GM18873 (cell line): ENCODE data around the gene MYBPC2.
"Not testable (repeated sequence)": the region's sequence is repeated elsewhere in the genome, so short reads cannot be mapped to it uniquely, and the experiment has no call there.

Experiments used
- ATAC-seq: cut with Tn5 transposase; IDR thresholded peaks from one replicate; pipeline ENCODE4 v1.9.1; 2021; ENCODE audit warnings: mild to moderate bottlenecking, moderate library complexity, moderate number of reproducible peaks; ENCODE audit not compliant: unreplicated experiment, low FRiP score

Gene MYBPC2

DNA sequence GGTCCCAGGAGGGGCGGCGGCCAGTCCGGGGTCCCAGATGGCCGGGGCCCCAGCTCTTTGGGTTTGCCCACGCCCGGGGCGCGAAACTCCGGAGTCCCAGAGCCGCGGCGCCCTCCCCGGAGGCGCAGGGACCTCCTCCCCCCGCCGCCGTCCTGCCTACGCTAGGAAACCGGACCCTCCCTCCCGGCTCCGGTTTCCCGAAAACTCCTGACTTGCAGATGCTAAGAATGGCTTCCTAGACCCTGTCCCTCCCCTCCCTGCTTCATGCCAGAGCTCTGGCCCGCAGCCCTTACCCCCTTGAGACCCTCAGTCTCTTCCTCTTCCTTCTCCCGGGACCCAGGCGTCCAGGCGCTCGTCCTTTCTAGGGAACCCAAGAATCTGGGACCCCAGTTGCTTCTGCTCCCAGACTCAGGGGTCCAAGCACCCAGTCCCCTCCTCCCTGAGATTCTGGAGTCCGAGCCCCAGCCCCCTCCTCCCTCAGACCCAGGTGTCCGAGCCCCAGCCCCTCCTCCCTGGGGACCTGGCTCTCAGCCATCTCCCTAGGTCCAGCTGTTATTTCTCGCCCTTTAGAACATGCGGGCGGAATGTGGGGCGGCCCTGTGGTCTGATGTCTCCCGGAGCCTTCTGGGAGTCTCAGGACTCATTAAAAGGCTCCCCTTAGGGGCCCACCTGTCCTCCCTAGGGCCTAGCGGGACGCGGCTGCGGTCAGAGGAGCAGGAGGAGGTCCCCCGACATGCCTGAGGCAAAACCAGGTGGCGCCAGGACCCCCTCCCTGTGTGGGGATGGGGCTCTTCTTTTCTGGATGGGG is at the start of gene MYBPC2:
Gene MYBPC2 (plus strand): TSS at position 672 of the 808 bp plus-strand sequence. CDS start 62 bp downstream, at position 734.
- no peak for ATAC-seq

DNA sequence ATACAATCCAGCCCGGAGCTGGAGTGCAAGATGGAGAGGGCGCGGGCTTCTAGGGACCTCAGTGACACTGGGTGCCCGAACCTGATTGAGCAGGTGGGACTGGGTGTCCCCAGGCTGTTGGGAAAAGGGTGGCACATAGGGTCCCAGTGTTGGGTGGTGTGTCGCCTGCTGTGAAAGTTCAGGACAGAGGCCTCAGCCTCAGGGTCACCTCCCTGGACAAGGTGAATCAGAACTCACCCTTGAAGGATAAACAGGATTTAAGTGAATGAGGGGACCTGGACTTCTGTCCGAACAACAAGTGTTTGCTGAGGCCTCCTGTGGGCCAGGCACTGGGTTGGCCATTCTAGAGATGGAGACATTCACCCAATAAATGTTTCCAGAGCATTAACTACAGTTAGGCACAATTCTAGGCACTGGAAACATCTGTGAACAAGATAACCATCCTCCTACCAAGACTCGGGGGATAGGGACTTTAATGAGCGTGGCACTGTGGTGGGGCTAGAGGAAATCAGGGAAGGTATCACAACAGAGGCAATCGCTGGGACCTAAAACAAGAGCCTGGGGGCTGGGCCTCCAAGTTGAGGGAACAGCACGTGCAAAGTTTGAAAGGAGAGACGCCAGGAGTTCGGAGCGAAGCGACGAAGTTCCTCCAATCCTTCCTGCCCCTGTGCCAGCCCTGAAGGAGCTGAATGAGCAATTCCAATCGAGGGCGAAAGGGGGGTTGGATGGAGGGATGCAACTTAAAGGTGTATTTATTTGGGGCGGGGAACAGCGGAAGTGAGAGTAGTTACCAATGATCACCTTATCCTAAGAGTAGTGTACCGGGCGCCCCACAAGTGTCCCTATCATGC is 49.5 kb upstream of the MYBPC2 start:
- no peak for ATAC-seq

DNA sequence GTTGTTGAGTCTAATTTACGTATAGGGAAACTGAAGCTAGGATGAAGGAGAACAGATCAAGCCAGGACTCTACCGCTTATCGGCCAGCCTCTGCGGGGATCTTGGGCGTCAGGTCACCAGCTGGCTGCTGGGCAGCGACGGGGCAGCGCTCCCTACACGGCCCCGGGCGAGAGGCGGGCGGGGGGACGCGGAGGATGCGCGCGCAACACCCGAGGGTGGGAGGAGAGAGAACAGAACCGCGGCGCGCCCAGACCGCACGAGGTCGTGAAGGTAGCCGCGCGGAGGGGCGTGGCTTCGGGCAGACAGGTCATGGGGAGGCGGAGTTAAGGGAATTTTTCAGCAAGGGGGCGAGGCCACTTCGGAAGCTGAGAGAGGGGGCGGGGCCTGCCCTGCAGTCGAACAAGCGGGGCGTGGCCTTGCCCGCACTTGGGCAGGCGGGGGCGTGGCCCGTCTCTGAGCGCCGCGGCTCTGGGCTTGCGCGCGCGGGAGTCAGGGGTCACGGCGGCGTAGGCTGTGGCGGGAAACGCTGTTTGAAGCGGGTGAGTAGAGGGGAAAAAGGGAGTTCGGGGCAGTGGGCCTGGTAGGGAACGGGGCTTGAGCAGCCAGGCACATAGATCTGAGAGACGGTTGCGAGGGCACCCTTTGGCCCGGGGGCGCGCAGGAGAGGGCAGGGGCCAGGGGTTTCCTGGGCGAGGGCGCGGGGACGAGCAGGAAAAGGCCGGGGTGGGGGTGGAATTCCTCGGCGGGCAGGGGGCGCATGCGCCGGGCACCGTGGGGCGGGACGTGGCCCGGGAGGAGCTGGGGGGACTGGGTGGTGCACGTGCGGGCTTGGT is 48.6 kb upstream of the MYBPC2 start, which contains the start of gene POLD1:
Gene POLD1 (plus strand): TSS at position 496 of the 833 bp plus-strand sequence. CDS start 14,505 bp downstream, outside the sequence.
- ATAC-seq, result peak; percentile 83

DNA sequence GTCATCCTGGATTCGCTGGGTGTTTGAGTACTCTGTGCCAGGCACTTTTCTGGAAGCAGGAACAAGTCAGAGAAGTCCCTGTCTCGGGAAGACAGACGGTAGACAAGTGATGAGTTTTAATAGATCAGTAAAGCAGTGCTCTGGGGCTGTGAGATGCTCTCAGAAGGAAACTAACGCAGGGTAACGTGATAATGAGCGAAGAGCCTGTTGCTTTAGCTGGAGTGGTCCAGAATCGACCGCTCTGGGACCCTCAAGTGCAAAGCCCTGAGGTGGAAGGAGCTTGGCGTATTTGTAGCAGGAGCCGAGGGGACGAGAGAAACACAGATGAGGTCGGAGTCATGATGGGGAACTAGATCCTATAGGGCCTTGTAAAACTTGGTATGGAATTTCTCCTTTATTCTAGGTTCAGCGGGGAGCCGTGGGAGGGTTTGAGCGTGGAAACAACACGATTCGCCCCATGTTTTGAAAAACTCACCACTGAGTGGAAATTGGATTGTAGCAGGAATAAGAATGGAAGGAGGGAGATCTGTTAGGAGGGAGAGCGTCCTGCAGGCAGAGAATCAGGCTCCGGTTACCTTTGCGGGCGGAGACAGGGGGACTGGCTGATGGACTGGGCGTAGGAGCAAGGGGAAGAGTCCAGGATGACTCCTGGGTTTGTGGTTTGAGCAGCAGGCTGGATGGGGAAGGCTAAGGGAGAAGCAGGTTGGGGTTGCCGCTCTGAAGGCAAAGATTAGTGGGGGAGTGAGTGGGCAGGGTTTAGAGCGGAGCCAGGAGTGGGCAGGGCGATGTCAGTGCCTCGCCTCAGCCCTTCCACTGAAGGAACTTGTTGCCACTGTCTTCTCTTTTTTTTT is 47.8 kb upstream of the MYBPC2 start:
- no peak for ATAC-seq

DNA sequence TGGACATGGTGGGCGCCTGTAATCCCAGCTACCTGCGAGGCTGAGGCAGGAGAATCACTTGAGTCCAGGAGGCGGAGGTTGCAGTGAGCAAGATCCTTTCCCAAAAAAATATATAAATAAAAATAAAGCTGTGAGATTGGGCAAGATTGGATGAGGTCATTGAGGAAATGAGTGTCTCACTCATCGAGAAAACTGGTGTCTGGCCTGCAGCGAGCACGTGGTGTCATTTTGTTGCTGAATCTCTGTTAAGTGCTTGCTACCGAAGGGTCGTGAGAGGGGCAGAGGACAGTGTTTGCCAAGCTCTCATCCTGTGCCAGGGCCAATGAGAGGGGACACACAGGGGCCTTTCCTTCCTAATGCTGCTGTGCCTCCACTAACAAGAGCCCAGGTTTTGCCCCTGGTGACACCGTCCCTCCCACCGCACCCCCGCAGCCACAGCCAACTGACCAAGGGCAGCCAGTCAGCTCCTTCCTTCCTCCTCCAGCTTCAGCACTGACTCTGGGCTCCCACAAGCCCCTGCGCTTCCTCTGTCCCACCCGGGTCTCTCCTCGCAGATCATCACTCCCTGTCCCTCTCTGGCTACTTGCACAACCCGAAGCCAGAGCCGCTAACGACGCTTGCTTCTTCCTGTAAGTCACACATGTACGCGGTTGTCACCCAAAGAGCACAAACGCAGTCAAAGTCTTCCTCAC is 45.4 kb upstream of the MYBPC2 start:
- ATAC-seq, result no peak

DNA sequence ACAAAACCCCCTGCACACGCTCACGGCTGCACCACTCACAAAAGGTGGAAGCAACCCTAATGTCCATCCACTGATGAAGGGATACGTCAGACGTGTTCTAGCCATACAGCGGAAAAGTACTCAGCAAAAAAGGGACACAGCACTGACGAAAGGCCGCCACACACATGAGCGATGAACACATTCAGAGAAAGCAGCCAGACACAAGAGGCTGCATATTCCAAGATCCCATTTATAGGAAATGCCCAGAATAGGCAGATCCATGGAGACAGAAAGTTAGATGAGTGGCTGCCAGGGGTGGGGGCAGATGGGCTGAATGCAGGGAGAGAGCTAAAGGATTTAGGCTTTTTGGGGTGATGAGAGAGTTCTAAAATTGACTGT is 44.8 kb upstream of the MYBPC2 start:
- ATAC-seq, result no peak

DNA sequence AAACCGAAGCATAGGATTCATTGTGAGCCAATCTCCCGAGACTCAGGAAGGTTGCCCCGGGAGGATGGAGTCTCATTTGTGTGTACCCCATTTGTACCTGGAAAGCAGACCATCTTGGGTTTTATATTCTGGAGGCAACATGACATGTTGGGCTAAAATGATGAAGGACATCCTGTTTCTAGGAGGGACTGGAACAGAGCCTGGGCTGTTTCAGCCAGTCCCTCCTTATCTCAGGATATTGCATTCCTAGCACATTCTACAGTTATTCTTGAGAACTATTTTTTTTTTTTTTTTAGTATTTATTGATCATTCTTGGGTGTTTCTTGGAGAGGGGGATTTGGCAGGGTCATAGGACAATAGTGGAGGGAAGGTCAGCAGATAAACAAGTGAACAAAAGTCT is 42.4 kb upstream of the MYBPC2 start:
- ATAC-seq, result not testable (repeated sequence)

DNA sequence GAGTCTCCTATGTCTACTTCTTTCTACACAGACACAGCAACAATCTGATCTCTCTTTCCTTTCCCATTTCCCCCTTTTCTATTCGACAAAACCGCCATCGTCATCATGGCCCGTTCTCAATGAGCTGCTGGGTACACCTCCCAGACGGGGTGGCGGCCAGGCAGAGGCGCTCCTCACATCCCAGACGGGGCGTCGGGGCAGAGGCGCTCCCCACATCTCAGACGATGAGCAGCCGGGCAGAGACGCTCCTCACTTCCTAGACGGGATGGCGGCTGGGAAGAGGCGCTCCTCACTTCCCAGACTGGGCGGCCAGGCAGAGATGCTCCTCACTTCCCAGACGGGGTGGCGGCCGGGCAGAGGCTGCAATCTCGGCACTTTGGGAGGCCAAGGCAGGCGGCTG is 41.7 kb upstream of the MYBPC2 start:
- ATAC-seq, result not testable (repeated sequence)

DNA sequence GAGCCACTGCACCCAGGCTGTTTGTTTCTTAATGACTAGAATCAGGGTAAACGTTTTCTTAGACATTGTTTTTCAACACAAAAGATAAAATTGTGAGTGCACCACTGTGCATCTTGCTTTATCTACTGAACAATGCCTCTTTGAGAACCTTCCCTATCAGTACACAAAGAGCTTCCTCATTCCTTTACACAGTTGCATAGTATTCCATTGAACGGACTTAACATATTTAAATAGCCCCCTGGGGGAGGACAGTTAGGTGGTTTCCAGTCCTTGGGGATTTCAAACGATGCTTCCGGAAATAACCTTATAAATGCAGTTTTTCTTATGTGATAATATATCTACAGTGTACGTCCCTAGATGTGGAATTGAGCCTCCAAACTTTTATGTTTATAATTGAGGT is 39.9 kb upstream of the MYBPC2 start:
- ATAC-seq, result no peak

DNA sequence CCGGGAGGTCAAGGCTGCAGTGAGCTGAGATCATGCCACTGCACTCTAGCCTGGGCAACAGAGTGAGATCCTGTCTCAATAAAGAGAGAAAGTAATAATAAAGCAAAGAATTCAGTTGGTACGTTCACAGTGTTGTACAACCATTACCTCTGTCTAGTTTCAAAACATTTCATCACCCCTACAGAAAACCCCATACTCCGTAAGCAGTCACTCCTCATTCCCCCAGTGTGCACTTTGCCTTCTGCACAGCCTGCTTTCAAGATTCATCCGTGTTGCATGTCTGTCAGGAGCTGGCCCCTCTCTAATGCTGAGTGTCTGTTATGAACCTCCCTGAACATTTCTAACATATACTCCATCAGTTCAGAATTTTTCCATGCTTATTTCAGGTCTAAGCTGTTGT is 39.1 kb upstream of the MYBPC2 start:
- ATAC-seq, result no peak

DNA sequence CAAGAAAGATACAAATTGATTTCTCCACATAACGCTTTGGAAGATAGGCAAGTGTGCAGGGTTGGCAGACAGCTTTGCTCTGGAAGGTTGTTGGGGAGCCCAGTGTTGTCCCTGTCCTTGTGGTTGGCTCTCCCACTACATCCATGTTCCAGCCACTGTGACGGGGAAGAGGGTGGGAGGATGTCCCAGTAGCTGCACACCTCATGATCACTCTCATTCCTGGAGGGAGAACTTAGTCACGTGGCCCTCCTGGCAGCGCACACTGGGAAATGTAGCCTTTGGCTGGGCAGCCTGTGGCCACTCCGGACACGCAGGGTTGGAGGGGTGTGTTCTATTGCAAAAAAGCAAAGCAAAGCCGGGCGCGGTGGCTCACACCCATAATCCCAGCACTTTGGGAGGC is 38.7 kb upstream of the MYBPC2 start:
- ATAC-seq, result no peak

DNA sequence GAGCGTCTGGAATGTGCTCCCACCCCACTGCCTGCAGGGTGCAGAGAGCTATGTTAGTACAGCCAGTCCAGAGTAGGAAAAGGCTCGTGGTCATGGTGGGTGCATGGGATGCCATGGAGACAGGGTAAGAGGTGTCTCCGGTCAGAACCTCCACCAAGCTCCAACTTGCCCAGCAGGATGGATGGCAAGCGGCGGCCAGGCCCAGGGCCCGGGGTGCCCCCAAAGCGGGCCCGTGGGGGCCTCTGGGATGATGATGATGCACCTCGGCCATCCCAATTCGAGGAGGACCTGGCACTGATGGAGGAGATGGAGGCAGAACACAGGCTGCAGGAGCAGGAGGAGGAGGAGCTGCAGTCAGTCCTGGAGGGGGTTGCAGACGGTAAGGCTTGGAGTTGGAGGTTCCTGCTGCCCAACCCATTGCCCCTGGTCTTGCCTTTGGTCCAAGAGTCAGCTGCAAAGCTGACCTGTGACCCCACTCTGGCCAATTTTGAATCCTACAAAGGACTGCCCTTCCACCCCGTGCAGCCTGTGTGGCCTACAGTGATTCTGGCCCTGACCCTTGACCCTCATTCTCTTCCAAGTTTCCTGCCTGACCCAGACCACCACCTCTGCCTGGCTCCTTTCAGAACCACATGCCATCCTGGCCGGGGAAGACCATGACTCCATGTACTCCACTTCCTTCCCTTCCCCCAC is 33.9 kb upstream of the MYBPC2 start:
- no peak for ATAC-seq

DNA sequence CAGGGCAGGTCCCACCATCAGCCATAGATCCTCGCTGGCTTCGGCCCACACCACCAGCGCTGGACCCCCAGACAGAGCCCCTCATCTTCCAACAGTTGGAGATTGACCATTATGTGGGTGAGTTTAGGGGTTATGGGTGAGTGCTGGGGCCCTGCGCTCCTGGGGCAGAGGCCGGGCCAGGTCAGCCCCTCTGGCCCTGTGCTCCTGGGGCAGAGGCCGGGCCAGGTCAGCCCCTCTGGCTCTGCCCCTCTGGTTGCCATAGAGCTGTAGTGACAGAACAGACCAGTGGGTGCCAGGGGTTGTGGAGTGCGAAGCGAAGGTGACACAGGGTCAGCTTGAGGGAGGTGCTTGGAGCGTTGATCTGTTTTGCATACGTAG is 33.3 kb upstream of the MYBPC2 start:
- ATAC-seq, result no peak

DNA sequence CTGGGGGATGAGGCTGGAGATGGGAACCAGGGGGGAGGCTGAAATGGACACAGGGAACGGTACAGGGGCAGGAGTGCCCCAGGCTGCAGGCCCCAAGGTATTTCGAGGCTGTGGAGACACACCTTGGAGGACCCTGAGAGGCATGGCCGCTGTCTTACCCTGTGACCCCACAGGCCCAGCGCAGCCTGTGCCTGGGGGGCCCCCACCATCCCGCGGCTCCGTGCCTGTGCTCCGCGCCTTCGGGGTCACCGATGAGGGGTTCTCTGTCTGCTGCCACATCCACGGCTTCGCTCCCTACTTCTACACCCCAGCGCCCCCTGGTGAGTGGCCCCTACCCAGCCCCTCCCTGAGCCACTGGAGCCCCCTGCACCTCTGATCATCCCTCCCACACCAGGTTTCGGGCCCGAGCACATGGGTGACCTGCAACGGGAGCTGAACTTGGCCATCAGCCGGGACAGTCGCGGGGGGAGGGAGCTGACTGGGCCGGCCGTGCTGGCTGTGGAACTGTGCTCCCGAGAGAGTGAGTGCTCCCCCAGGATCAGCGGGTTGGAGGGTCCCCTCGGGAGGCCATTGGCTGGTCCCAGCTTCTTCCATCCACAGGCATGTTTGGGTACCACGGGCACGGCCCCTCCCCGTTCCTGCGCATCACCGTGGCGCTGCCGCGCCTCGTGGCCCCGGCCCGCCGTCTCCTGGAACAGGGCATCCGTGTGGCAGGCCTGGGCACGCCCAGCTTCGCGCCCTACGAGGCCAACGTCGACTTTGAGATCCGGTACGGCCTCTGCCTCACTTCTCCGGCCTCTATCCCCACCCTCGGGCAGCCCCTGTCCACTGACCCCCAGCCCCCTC is 30.9 kb upstream of the MYBPC2 start:
- no peak for ATAC-seq

DNA sequence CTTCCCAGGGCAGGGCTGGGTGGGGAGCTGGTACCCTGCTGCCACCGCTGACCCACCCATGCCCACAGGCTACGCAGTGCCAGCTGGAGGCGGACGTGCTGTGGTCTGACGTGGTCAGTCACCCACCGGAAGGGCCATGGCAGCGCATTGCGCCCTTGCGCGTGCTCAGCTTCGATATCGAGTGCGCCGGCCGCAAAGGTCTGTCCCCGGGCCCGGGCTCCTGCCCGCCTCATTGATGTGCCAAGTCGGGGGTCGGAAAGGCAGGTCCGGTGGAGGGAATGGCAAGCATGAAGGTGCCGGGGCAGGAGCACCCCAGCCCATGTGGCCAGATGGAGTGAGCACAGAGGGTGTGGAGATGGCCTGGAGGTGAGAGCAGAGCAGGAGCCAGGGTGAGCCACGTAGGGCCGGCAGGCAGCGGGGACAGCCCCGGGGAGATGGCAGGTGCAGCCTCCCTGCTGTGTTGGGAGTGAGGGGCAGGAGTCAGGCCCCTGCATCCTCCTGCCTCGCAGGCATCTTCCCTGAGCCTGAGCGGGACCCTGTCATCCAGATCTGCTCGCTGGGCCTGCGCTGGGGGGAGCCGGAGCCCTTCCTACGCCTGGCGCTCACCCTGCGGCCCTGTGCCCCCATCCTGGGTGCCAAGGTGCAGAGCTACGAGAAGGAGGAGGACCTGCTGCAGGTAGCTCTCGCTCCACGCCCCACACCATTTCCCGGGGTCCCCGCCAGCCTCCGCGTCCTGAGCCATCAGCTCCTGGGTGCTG is 30.0 kb upstream of the MYBPC2 start:
- no peak for ATAC-seq

DNA sequence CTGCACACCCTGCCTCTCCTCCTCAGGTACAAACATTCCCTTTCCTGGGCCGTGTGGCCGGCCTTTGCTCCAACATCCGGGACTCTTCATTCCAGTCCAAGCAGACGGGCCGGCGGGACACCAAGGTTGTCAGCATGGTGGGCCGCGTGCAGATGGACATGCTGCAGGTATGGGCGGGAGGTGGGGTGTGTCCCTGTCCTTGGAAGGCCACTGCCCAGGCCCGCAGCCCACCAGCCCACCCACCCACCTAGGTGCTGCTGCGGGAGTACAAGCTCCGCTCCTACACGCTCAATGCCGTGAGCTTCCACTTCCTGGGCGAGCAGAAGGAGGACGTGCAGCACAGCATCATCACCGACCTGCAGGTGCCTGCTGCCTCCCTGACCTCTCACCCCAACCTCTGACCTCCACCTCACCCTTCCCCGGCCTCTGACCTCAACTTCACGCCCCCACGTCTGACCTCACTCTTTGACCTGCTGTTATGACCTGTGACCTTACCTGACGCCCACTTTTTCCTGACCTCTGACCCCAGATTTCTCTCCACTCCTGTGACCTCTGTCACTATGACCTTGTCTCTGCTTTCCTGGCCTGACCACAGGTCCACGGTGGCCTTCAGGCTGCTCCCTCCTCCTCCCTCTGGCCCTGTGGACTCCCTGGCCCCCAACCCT is 26.4 kb upstream of the MYBPC2 start:
- no peak for ATAC-seq

DNA sequence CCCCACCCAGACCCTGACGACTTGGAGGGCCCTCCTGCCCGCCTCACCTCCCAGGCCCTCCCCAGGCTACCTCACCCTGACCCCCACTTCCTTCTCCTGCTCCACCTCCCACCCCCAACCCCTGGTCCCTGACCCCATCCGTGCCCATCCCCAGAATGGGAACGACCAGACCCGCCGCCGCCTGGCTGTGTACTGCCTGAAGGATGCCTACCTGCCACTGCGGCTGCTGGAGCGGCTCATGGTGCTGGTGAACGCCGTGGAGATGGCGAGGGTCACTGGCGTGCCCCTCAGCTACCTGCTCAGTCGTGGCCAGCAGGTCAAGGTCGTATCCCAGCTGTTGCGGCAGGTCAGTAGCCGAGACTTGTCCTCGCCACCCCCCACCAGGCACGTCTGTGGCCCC is 25.9 kb upstream of the MYBPC2 start:
- ATAC-seq, result no peak
